AG08395 (cell line): ENCODE data around the gene ZNHIT1.

Experiments
- DNase-seq: peaks from one replicate; pipeline ENCODE4 v3.0.0; 2012; ENCODE audit warnings: mixed read lengths, low spot score

ZNHIT1 gene

GRCh38 chr7:101217388-101218235, at the start of gene ZNHIT1, which contains the start of gene PLOD3:
Gene ZNHIT1 (plus strand): TSS chr7:101218165. CDS start chr7:101218196, 31 bp downstream.
Gene PLOD3 (minus strand): TSS chr7:101217581. CDS start chr7:101217274, 307 bp downstream.
- DNase-seq, result peak; percentile 99

GRCh38 chr7:101168412-101169049, 49.4 kb upstream of the ZNHIT1 start:
- no peak for DNase-seq

- DNase-seq, result no peak
These were observed 48.7 kb upstream of the ZNHIT1 start for GRCh38 chr7:101169110-101169837.

- peak; percentile 64 for DNase-seq
These were observed 48.0 kb upstream of the ZNHIT1 start for GRCh38 chr7:101169838-101170551.

- DNase-seq, result no peak
These were observed 47.1 kb upstream of the ZNHIT1 start for GRCh38 chr7:101170617-101171441.

DNA sequence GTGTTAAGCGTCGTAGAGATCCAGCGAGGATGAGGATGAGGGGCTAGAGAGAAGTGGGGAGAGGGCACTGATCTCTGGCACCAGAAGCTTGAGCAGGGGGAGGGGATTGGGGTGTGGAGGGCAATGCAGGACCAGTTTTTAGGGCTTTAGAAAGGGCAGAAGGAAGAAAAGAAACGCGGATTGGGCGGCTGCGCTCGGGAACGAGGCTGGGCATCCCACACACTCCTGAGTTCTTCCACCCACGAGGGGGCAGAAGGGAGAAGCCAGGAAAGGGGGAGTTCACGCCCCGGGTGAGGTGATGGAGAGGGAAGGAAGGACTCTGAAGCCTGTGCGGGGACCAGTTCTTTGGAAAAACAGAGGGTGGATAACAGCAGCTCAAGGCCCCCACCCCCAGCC, 46.5 kb upstream of the ZNHIT1 start:
- no peak for DNase-seq

- no peak for DNase-seq
These were observed 45.7 kb upstream of the ZNHIT1 start for GRCh38 chr7:101172005-101172853.

GRCh38 chr7:101172854-101173751, 44.9 kb upstream of the ZNHIT1 start:
- DNase-seq, result peak; percentile 90

DNA sequence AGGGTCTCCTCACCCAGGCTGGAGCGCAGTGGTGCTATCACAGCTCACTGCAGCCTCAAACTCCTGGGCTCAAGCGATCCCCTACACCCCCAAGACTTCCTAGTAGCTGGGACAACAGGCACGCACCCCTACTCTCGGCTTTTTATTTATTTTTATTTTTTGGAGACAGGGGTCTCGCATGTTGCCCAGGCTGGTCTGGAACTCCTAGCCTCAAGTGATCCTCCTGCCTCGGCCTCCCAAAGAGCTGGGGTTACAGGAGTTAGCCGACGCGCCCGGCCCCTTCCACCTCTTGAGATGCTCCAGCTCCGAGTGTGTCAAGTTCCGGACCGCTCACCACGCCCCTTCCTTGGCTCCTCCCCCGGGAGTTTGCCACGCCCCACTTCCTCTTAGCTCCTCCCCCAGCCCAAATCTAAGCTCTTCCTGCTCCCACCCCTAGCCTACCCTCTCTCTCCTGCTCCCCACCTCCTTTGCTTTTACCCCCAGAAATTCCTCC, 44.2 kb upstream of the ZNHIT1 start:
- peak; percentile 66 for DNase-seq

DNA sequence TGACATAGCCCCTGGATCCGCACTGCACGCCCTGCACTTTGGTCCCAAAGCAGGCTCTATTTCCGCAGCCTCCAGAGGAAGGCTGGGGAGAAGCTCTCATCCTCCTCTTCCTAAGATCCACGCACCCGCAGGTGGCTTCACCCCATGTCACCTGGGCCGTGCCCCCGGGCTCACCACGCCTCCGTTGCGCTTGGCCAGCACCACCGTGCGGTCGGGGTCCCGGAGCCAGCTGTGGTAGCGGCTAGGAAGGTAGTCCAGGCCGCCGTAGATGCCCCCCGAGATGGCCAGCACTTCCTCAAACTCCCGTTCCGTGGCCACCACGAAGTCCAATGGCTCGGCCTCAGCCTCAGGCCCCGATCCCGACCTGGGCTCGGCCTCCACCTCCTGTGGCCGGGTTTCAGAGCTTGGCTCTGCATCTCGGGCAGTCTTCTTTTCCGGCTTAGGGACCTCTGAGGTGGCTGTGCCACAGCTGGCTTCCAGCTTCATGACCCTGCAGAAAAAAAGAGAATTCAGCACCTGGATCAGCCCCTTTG, 43.6 kb upstream of the ZNHIT1 start:
- no peak for DNase-seq

GRCh38 chr7:101175664-101176063, 42.3 kb upstream of the ZNHIT1 start:
- no peak for DNase-seq

GRCh38 chr7:101177644-101178043, 40.3 kb upstream of the ZNHIT1 start:
- no peak for DNase-seq

DNA sequence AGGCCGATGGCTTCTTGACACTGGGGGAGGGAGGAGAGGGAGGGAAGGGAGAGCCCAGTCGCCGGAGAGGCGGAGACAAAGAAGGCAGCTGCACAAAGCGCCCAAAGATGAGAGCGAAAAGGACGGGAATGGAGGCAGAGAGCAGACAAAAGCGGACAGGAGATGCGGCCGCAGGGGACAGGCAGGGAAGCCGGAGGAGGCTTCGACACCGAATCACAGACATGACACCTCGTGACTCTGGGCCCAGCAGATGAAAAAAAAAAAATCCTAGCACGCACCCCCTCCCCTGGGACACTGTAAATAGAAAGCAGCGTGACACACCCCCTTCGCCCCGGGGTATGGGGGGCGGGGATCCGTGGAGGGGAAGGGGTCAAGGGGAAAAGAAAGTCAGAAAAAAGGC, 38.8 kb upstream of the ZNHIT1 start:
- DNase-seq, result no peak

- DNase-seq, result no peak
These were observed 38.3 kb upstream of the ZNHIT1 start for GRCh38 chr7:101179713-101180112.

DNA sequence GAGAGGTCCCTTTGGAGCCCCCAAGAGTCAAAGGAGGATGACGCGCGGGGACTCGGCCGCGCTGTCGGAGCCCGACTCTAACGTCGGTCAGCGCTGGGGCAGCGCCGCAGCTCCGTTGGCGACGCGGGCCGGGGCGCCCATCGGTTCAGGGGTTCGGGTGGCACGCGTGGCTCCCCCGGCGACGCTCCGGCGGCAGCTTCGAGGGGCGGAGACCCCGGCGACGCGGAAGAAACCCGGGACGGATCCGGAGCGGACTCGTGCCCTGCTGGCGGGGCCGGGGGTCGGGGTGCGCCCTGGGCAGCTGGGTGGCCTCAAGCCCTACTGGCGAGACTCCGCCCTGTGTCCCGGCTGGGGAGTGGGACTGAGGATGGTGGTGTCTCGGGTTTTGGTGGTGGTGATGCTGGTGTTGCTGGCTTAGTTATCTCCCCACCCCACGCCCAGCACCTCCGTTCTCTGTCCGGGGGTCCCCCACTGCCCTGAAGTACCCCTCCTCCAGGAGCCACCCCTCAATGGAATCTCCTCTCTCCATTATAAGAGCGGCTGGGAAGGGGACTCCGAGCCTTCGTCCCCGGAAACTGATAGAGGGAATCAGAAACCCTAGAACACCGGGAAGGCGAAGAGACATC, 37.7 kb upstream of the ZNHIT1 start, which contains the start of gene NAT16:
Gene NAT16, minus strand, starts transcription at position 164 of the 626 bp plus-strand sequence. CDS start 5,486 bp downstream, outside the sequence.
- no peak for DNase-seq

DNA sequence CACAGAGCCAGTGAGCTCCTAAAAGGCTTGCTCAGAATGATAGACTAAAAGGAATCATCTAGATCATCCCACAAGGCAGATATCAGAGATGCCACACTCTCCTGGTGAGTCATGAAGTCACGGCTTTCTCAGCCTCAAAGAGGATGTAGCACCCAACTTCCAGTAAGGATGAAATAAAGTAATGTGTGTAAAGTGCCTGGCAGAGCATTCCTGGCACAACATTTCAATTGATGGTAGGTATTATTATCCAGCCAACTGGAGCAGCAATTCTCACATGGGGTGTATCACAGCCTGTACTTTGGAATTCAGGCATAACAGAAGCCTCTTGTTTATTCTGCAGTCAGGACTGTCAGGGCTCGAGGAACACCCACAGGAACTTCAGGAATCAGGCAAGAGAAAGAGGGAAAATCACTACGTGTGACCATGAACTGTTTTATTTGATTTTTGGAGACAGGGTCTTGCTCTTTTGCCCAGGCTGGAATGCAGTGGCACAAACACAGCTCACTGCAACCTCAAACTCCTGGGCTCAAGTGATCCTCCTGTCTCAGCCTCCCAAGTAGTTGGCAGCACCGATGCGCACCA, 32.6 kb upstream of the ZNHIT1 start:
- peak; percentile 54 for DNase-seq

- no peak for DNase-seq
These were observed 31.8 kb upstream of the ZNHIT1 start for GRCh38 chr7:101186194-101186593.
